ENCODE results near the gene NECAB3.

NECAB3 gene

GRCh38 chr20:33674294-33675135 lies at the start of gene NECAB3:
TSS of gene NECAB3 (minus strand) at chr20:33674428. CDS start at chr20:33674352, 76 bp downstream.
- peaks cover 17% of the 10 kb centered on the region for H3K4me1 ChIP-seq (ENCODE audit: control insufficient read depth, low read depth, low read length)
- no peak within 1 kb of the TSS for H3K27ac ChIP-seq (ENCODE audit: low read length)
- peak within 1 kb of the TSS; percentile 61 for H3K9ac ChIP-seq (ENCODE audit: low read length)
- H3K4me3 ChIP-seq (ENCODE audit: low read length) = peak within 1 kb of the TSS; percentile 73
- H3K36me3 ChIP-seq (ENCODE audit: control insufficient read depth, low read depth, low read length) = peaks cover 26% of the 10 kb centered on the region
- no peaks in the 10 kb centered on the region for H3K27me3 ChIP-seq (ENCODE audit: control insufficient read depth, insufficient read depth, low read length)
- H3K9me3 ChIP-seq (ENCODE audit: control insufficient read depth, low read depth, low read length) = no peaks in the 10 kb centered on the region

- Histone ChIP-seq H3K9ac (ENCODE audit: low read length) (no peak overlapping the region), H3K27ac (ENCODE audit: low read length) (no peak overlapping the region)
Measured at GRCh38 chr20:33721391-33722140, 47.3 kb upstream of the NECAB3 start.

GRCh38 chr20:33719989-33720709 lies 45.9 kb upstream of the NECAB3 start, which contains the start of gene PXMP4:
TSS of gene PXMP4 (minus strand) at chr20:33720310. CDS start at chr20:33720207, 103 bp downstream.
- Histone ChIP-seq H3K4me3 (ENCODE audit: low read length) (peak within 1 kb of the TSS; percentile 52), H3K27ac (ENCODE audit: low read length) (no peak within 1 kb of the TSS), H3K4me1 (ENCODE audit: control insufficient read depth, low read depth, low read length) (no peaks in the 10 kb centered on the region), H3K9ac (ENCODE audit: low read length) (no peak within 1 kb of the TSS), H3K36me3 (ENCODE audit: control insufficient read depth, low read depth, low read length) (no peaks in the 10 kb centered on the region), H3K9me3 (ENCODE audit: control insufficient read depth, low read depth, low read length) (no peaks in the 10 kb centered on the region), H3K27me3 (ENCODE audit: control insufficient read depth, insufficient read depth, low read length) (no peaks in the 10 kb centered on the region)

More at GRCh38 chr20:33721391-33722140, 47.3 kb upstream of the NECAB3 start:
- Histone ChIP-seq H3K4me1 (ENCODE audit: control insufficient read depth, low read depth, low read length) (no peaks in the 10 kb centered on the region), H3K9me3 (ENCODE audit: control insufficient read depth, low read depth, low read length) (no peaks in the 10 kb centered on the region), H3K36me3 (ENCODE audit: control insufficient read depth, low read depth, low read length) (no peaks in the 10 kb centered on the region), H3K4me3 (ENCODE audit: low read length) (no peak overlapping the region), H3K27me3 (ENCODE audit: control insufficient read depth, insufficient read depth, low read length) (no peaks in the 10 kb centered on the region)

- H3K27ac ChIP-seq (ENCODE audit: low read length) = no peak overlapping the region
Measured at GRCh38 chr20:33719277-33719988, 45.2 kb upstream of the NECAB3 start.

GRCh38 chr20:33716498-33716897 lies 42.3 kb upstream of the NECAB3 start:
- H3K36me3 ChIP-seq (ENCODE audit: control insufficient read depth, low read depth, low read length) = no peaks in the 10 kb centered on the region
- H3K4me3 ChIP-seq (ENCODE audit: low read length) = no peak overlapping the region
- no peaks in the 10 kb centered on the region for H3K27me3 ChIP-seq (ENCODE audit: control insufficient read depth, insufficient read depth, low read length)
- no peaks in the 10 kb centered on the region for H3K9me3 ChIP-seq (ENCODE audit: control insufficient read depth, low read depth, low read length)
- no peak overlapping the region for H3K27ac ChIP-seq (ENCODE audit: low read length)
- H3K9ac ChIP-seq (ENCODE audit: low read length) = no peak overlapping the region
- no peaks in the 10 kb centered on the region for H3K4me1 ChIP-seq (ENCODE audit: control insufficient read depth, low read depth, low read length)

More at GRCh38 chr20:33719277-33719988, 45.2 kb upstream of the NECAB3 start:
- H3K9ac ChIP-seq (ENCODE audit: low read length) = no peak overlapping the region
- no peaks in the 10 kb centered on the region for H3K9me3 ChIP-seq (ENCODE audit: control insufficient read depth, low read depth, low read length)
- peak overlapping the region; percentile 52 for H3K4me3 ChIP-seq (ENCODE audit: low read length)
- no peaks in the 10 kb centered on the region for H3K4me1 ChIP-seq (ENCODE audit: control insufficient read depth, low read depth, low read length)
- H3K27me3 ChIP-seq (ENCODE audit: control insufficient read depth, insufficient read depth, low read length) = no peaks in the 10 kb centered on the region
- H3K36me3 ChIP-seq (ENCODE audit: control insufficient read depth, low read depth, low read length) = no peaks in the 10 kb centered on the region

GRCh38 chr20:33713865-33714367 lies 39.7 kb upstream of the NECAB3 start:
- Histone ChIP-seq H3K27me3 (ENCODE audit: control insufficient read depth, insufficient read depth, low read length) (no peaks in the 10 kb centered on the region), H3K9me3 (ENCODE audit: control insufficient read depth, low read depth, low read length) (no peaks in the 10 kb centered on the region), H3K36me3 (ENCODE audit: control insufficient read depth, low read depth, low read length) (no peaks in the 10 kb centered on the region), H3K9ac (ENCODE audit: low read length) (no peak overlapping the region), H3K27ac (ENCODE audit: low read length) (no peak overlapping the region), H3K4me3 (ENCODE audit: low read length) (no peak overlapping the region), H3K4me1 (ENCODE audit: control insufficient read depth, low read depth, low read length) (no peaks in the 10 kb centered on the region)

GRCh38 chr20:33711446-33711738 lies 37.2 kb upstream of the NECAB3 start:
- H3K36me3 ChIP-seq (ENCODE audit: control insufficient read depth, low read depth, low read length) = no peaks in the 10 kb centered on the region
- no peak overlapping the region for H3K4me3 ChIP-seq (ENCODE audit: low read length)
- no peaks in the 10 kb centered on the region for H3K9me3 ChIP-seq (ENCODE audit: control insufficient read depth, low read depth, low read length)
- H3K27me3 ChIP-seq (ENCODE audit: control insufficient read depth, insufficient read depth, low read length) = no peaks in the 10 kb centered on the region
- H3K9ac ChIP-seq (ENCODE audit: low read length) = no peak overlapping the region
- H3K4me1 ChIP-seq (ENCODE audit: control insufficient read depth, low read depth, low read length) = no peaks in the 10 kb centered on the region
- H3K27ac ChIP-seq (ENCODE audit: low read length) = no peak overlapping the region

GRCh38 chr20:33710681-33711445 lies 36.6 kb upstream of the NECAB3 start:
- Histone ChIP-seq H3K36me3 (ENCODE audit: control insufficient read depth, low read depth, low read length) (no peaks in the 10 kb centered on the region), H3K27ac (ENCODE audit: low read length) (no peak overlapping the region), H3K27me3 (ENCODE audit: control insufficient read depth, insufficient read depth, low read length) (no peaks in the 10 kb centered on the region), H3K9ac (ENCODE audit: low read length) (no peak overlapping the region), H3K9me3 (ENCODE audit: control insufficient read depth, low read depth, low read length) (no peaks in the 10 kb centered on the region), H3K4me1 (ENCODE audit: control insufficient read depth, low read depth, low read length) (no peaks in the 10 kb centered on the region), H3K4me3 (ENCODE audit: low read length) (no peak overlapping the region)

- H3K9ac ChIP-seq (ENCODE audit: low read length) = no peak overlapping the region
- H3K9me3 ChIP-seq (ENCODE audit: control insufficient read depth, low read depth, low read length) = no peaks in the 10 kb centered on the region
- no peak overlapping the region for H3K27ac ChIP-seq (ENCODE audit: low read length)
- no peaks in the 10 kb centered on the region for H3K4me1 ChIP-seq (ENCODE audit: control insufficient read depth, low read depth, low read length)
- no peaks in the 10 kb centered on the region for H3K36me3 ChIP-seq (ENCODE audit: control insufficient read depth, low read depth, low read length)
- H3K4me3 ChIP-seq (ENCODE audit: low read length) = no peak overlapping the region
- no peaks in the 10 kb centered on the region for H3K27me3 ChIP-seq (ENCODE audit: control insufficient read depth, insufficient read depth, low read length)
Measured at GRCh38 chr20:33709905-33710541, 35.8 kb upstream of the NECAB3 start.

GRCh38 chr20:33709398-33709797 lies 35.2 kb upstream of the NECAB3 start:
- Histone ChIP-seq H3K9ac (ENCODE audit: low read length) (no peak overlapping the region), H3K9me3 (ENCODE audit: control insufficient read depth, low read depth, low read length) (no peaks in the 10 kb centered on the region), H3K4me1 (ENCODE audit: control insufficient read depth, low read depth, low read length) (no peaks in the 10 kb centered on the region), H3K4me3 (ENCODE audit: low read length) (no peak overlapping the region), H3K27me3 (ENCODE audit: control insufficient read depth, insufficient read depth, low read length) (no peaks in the 10 kb centered on the region), H3K27ac (ENCODE audit: low read length) (no peak overlapping the region), H3K36me3 (ENCODE audit: control insufficient read depth, low read depth, low read length) (no peaks in the 10 kb centered on the region)

Measured in iPS-18a (cell line).